ENCODE results near the gene IGLON5. TPM values are rescaled to one million over a fixed set of nuclear protein-coding genes. Genes with fewer than 3 reads are reported as not detected.

IGLON5 gene
- total RNA-seq, 1 experiment from 2014 or later = 41.2 TPM

DNA sequence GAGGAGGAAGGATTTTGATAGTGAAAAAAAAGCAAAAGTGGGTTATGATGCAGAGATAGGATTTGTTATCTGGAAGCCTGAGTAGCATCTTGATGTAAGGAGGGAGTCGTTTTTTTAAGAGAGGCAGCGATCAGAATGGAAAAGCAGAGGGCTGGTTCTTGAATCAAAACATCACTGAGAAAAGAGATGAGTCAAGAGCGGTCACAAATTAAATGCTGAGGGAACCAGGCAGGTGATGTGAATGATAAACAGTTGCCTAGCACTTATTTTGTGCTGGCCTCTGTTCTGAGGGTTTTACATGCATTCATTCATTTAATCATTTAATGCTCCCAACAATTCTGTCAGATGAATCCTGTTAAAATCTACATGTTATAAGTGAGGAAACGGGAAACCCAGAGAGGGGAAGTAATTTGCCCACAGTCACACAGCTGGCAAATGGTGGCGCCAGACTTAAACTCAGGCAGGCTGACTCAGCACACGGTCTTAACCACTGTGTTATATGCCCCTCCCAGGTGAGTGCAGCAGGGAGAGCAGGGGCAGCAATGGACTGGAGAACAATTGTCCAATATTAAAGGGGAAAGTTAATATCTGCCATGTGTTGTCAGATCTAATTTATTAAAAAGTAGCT, 39.1 kb upstream of the IGLON5 start (continued):
- TF ChIP-seq, protein P1, sequence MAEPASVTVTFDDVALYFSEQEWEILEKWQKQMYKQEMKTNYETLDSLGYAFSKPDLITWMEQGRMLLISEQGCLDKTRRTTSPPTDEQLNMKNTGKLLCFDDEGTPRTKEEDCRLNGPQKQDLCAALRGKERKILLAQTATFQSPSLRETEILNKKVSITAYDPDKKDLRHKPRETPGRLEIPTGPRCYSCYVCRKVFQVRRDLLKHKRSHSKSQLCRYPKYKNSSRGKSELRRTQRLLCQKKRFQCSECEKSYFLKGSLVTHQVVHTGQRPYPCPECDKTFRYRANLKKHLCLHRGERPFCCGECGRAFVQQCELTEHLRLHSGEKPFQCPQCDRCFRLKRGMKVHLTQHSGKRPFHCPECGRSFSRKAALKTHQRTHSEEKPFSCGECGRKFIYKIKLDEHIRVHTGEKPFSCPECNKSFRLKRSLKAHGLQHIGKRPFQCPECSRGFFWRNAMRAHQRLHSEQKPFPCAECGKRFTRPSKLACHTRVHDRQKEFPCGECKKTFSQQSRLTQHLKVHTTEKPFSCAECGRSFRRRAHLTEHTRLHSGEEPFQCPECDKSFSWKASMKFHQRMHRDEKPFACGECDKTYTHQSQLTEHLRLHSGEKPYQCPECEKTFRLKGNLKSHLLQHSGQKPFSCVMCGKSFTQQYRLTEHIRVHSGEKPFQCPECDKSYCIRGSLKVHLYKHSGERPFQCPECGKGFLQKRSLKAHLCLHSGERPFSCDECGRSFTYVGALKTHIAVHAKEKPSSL (CRISPR knock-in tag; conservative IDR thresholded peaks at IDR 0.05) = no peak
- no peak for TF ChIP-seq ZNF219 (CRISPR knock-in tag; IDR thresholded peaks at IDR 0.05; ENCODE audit: borderline replicate concordance)
- TF ChIP-seq, protein P2, sequence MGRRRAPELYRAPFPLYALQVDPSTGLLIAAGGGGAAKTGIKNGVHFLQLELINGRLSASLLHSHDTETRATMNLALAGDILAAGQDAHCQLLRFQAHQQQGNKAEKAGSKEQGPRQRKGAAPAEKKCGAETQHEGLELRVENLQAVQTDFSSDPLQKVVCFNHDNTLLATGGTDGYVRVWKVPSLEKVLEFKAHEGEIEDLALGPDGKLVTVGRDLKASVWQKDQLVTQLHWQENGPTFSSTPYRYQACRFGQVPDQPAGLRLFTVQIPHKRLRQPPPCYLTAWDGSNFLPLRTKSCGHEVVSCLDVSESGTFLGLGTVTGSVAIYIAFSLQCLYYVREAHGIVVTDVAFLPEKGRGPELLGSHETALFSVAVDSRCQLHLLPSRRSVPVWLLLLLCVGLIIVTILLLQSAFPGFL (CRISPR knock-in tag; IDR thresholded peaks at IDR 0.05; ENCODE audit: borderline replicate concordance) = no peak
- TF ChIP-seq, protein P3, sequence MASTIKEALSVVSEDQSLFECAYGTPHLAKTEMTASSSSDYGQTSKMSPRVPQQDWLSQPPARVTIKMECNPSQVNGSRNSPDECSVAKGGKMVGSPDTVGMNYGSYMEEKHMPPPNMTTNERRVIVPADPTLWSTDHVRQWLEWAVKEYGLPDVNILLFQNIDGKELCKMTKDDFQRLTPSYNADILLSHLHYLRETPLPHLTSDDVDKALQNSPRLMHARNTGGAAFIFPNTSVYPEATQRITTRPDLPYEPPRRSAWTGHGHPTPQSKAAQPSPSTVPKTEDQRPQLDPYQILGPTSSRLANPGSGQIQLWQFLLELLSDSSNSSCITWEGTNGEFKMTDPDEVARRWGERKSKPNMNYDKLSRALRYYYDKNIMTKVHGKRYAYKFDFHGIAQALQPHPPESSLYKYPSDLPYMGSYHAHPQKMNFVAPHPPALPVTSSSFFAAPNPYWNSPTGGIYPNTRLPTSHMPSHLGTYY (CRISPR knock-in tag; IDR thresholded peaks at IDR 0.05) = no peak

DNA sequence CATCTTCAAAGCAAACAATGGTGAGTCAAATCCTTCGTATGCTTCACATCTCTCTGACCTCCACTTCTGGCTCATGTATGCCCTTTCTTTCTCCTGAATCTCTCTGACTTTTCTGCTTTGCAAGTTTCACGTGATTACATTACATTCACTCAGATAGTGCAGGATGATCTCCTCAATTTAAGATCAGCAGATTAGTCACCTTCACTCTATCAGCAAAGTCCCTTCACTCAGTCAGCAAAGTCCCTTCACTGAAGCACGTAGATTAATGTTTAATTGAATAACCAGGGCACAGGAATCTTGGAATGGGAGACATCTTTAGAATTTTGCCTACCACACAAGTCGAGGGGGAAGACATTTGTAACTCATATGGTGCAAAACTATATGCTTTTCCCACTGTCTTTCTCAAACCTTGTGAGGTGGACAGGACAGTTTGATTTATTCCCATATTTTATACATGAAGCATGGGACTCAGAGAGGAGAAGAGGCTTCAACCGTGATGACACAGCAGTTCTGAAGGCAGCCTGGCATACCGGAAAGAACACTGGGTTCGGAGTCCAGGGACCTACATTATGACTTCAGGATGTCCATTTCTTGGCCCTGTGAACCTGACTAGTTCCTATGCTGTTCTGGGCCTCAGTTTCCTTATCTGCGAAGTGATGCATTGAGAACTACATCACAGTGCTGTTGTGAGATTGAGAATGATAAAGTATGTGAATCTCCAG, 37.2 kb upstream of the IGLON5 start:
- H3K4me1 Mint-ChIP-seq = peaks cover 15% of the 10 kb centered on the region
- no peak overlapping the region for H3K4me3 Mint-ChIP-seq
- H3K27me3 Mint-ChIP-seq (ENCODE audit: low read depth) = peaks cover 28% of the 10 kb centered on the region
- DNase-seq (ENCODE audit: low spot score) = no peak
- H3K36me3 Mint-ChIP-seq = no peaks in the 10 kb centered on the region
- TF ChIP-seq CREB1 (CRISPR knock-in tag; IDR thresholded peaks at IDR 0.05) (no peak), ETV6 (CRISPR knock-in tag; IDR thresholded peaks at IDR 0.05) (no peak), ZNF423 (CRISPR knock-in tag; IDR thresholded peaks at IDR 0.05) (no peak), HMGA2 (CRISPR knock-in tag; IDR thresholded peaks at IDR 0.05) (no peak), FOXK1 (CRISPR knock-in tag; IDR thresholded peaks at IDR 0.05) (no peak)
- TF ChIP-seq, protein P4, sequence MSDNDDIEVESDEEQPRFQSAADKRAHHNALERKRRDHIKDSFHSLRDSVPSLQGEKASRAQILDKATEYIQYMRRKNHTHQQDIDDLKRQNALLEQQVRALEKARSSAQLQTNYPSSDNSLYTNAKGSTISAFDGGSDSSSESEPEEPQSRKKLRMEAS (CRISPR knock-in tag; IDR thresholded peaks at IDR 0.05) = no peak
- TF ChIP-seq, protein P5, sequence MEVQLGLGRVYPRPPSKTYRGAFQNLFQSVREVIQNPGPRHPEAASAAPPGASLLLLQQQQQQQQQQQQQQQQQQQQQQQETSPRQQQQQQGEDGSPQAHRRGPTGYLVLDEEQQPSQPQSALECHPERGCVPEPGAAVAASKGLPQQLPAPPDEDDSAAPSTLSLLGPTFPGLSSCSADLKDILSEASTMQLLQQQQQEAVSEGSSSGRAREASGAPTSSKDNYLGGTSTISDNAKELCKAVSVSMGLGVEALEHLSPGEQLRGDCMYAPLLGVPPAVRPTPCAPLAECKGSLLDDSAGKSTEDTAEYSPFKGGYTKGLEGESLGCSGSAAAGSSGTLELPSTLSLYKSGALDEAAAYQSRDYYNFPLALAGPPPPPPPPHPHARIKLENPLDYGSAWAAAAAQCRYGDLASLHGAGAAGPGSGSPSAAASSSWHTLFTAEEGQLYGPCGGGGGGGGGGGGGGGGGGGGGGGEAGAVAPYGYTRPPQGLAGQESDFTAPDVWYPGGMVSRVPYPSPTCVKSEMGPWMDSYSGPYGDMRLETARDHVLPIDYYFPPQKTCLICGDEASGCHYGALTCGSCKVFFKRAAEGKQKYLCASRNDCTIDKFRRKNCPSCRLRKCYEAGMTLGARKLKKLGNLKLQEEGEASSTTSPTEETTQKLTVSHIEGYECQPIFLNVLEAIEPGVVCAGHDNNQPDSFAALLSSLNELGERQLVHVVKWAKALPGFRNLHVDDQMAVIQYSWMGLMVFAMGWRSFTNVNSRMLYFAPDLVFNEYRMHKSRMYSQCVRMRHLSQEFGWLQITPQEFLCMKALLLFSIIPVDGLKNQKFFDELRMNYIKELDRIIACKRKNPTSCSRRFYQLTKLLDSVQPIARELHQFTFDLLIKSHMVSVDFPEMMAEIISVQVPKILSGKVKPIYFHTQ (CRISPR knock-in tag; IDR thresholded peaks at IDR 0.05) = no peak
- TF ChIP-seq, protein P3 (CRISPR knock-in tag; IDR thresholded peaks at IDR 0.05) = no peak
- TF ChIP-seq, protein P6, sequence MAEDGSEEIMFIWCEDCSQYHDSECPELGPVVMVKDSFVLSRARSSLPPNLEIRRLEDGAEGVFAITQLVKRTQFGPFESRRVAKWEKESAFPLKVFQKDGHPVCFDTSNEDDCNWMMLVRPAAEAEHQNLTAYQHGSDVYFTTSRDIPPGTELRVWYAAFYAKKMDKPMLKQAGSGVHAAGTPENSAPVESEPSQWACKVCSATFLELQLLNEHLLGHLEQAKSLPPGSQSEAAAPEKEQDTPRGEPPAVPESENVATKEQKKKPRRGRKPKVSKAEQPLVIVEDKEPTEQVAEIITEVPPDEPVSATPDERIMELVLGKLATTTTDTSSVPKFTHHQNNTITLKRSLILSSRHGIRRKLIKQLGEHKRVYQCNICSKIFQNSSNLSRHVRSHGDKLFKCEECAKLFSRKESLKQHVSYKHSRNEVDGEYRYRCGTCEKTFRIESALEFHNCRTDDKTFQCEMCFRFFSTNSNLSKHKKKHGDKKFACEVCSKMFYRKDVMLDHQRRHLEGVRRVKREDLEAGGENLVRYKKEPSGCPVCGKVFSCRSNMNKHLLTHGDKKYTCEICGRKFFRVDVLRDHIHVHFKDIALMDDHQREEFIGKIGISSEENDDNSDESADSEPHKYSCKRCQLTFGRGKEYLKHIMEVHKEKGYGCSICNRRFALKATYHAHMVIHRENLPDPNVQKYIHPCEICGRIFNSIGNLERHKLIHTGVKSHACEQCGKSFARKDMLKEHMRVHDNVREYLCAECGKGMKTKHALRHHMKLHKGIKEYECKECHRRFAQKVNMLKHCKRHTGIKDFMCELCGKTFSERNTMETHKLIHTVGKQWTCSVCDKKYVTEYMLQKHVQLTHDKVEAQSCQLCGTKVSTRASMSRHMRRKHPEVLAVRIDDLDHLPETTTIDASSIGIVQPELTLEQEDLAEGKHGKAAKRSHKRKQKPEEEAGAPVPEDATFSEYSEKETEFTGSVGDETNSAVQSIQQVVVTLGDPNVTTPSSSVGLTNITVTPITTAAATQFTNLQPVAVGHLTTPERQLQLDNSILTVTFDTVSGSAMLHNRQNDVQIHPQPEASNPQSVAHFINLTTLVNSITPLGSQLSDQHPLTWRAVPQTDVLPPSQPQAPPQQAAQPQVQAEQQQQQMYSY (CRISPR knock-in tag; IDR thresholded peaks at IDR 0.05) = no peak
- H3K27ac Mint-ChIP-seq = no peak overlapping the region
- ChIA-PET POLR2A (no interaction called here), CTCF (interaction anchor here (4.8 kb wide), 1 partner anchor 15 kb away, joined by 34 read pairs; no protein-coding TSS in a partner anchor)
- H3K9me3 Mint-ChIP-seq = no peaks in the 10 kb centered on the region
- no peak for ATAC-seq

Data from WTC11 (cell line).